Body of pancreas (tissue), 4 donors: ENCODE data around the gene PFDN1. TPM values are rescaled to one million over a fixed set of nuclear protein-coding genes. Genes with fewer than 3 reads are reported as not detected.

ENCODE experiments used
- ATAC-seq: fragments of 150-250 bp; one replicate; pipeline ENCODE4 v1.9.1; 2016
- DNase-seq, 4 donors: peaks; one replicate each; pipeline ENCODE4 v3.0.0-alpha.2; 2019
- H3K27ac ChIP-seq, 4 donors: fragments of 200-600 bp; sonication (generic); 1 replicate in 3 of 4; 2 replicates in 1 of 4; pipeline versions ENCODE4 v1.5.1 to v1.6.1; 2016 to 2019; ENCODE audit warnings: mild to moderate bottlenecking in 1 of 4, mixed read lengths in 1 of 4, moderate library complexity in 1 of 4
- H3K27me3 ChIP-seq, 2 donors: fragments of 200-600 bp; sonication (generic); one replicate each; pipeline ENCODE4 v1.6.0; 2016; ENCODE audit warnings: mild to moderate bottlenecking in 1 of 2
- H3K36me3 ChIP-seq, 2 donors: fragments of 200-600 bp; sonication (generic); replicated peaks in 1 of 2; 2 replicates each; pipeline ENCODE4 v1.5.1; 2016; ENCODE audit warnings: low read depth in 2 of 2; ENCODE audit not compliant: insufficient read depth in 1 of 2
- H3K4me1 ChIP-seq: fragments of 200-600 bp; sonication (generic); one replicate; pipeline ENCODE4 v1.6.0; 2016
- H3K4me3 ChIP-seq, 2 donors: fragments of 200-600 bp; sonication (generic); 1 replicate in 1 of 2; 2 replicates in 1 of 2; pipeline ENCODE4 v1.5.1; 2016 to 2019
- H3K9me3 ChIP-seq, 3 donors: fragments of 200-600 bp; sonication (generic); 1 replicate in 2 of 3; 2 replicates in 1 of 3; pipeline ENCODE4 v1.5.1; 2016
- CTCF ChIP-seq, 7 experiments: fragments of 450-650 bp in 4 of 7; fragments of 200-600 bp in 3 of 7; sonication (generic) in 3 of 7; IDR thresholded peaks; one replicate each; pipeline ENCODE4 v1.5.1; 2016 to 2019; ENCODE audit warnings: antibody characterized with exemption in 7 of 7
- POLR2A ChIP-seq, 3 donors: fragments of 450-650 bp; IDR thresholded peaks; one replicate each; pipeline ENCODE4 v1.6.1; 2016; ENCODE audit warnings: antibody characterized with exemption in 3 of 3, mild to moderate bottlenecking in 2 of 3
- WGBS, 2 donors: methylation state at CpG; one replicate each; pipeline ENCODE4 v1.1.5; 2017; 5-methylcytosine and 5-hydroxymethylcytosine counted together
- intact Hi-C: fragments of 100-400 bp; cut with DNase I; formaldehyde crosslinking; loops from one replicate; pipeline ENCODE4 v1.15.1; 2023
- total RNA-seq, 2 donors: library from RNA; depleted of rRNA; stranded (reverse); fragments of >200 nt; gene quantifications; one replicate each; pipeline ENCODE4 v1.1.0, GENCODE V29; 2016

Gene PFDN1
- total RNA-seq, 2 donors from 2014 or later, result 37.6 to 54.1 TPM

- no peaks in the 10 kb centered on the region for H3K9me3 ChIP-seq
- no peaks in the 10 kb centered on the region for H3K27me3 ChIP-seq
- TF ChIP-seq CTCF (IDR thresholded peaks at IDR 0.05), result no peak
- no peak for TF ChIP-seq POLR2A (IDR thresholded peaks at IDR 0.05)
- H3K4me1 ChIP-seq, result no peaks in the 10 kb centered on the region
- ATAC-seq (no peak), DNase-seq (no peak)
- no peak overlapping the region for H3K27ac ChIP-seq
- 87 to 98% methylated on average over 2 of the region's 2 CpGs for WGBS, 2 donors
- no peak overlapping the region for H3K4me3 ChIP-seq
- no peaks in the 10 kb centered on the region for H3K36me3 ChIP-seq
- intact Hi-C loops, result no loop called here
Observed at GRCh38 chr5:140338908-140339307, 36.0 kb upstream of the PFDN1 start.

- intact Hi-C loops, result no loop called here
- Histone ChIP-seq H3K4me1 (no peaks in the 10 kb centered on the region), H3K36me3 (no peaks in the 10 kb centered on the region), H3K9me3 (no peaks in the 10 kb centered on the region), H3K4me3 (no peak overlapping the region), H3K27me3 (no peaks in the 10 kb centered on the region), H3K27ac (no peak overlapping the region)
- WGBS, 2 donors, result 62 to 68% methylated on average over 3 of the region's 3 CpGs
- no peak for TF ChIP-seq POLR2A (IDR thresholded peaks at IDR 0.05)
- TF ChIP-seq CTCF (IDR thresholded peaks at IDR 0.05), result no peak
- ATAC-seq, result no peak
- DNase-seq, result no peak
Observed at GRCh38 chr5:140338336-140338735, 35.4 kb upstream of the PFDN1 start.

- no peak overlapping the region for H3K27ac ChIP-seq
- intact Hi-C loops, result no loop called here
Observed at GRCh38 chr5:140337880-140338279, 35.0 kb upstream of the PFDN1 start.

GRCh38 chr5:140336388-140336787 is 33.5 kb upstream of the PFDN1 start:
- H3K4me3 ChIP-seq, result no peak overlapping the region
- no peak for TF ChIP-seq CTCF (IDR thresholded peaks at IDR 0.05)
- no peak for TF ChIP-seq POLR2A (IDR thresholded peaks at IDR 0.05)
- DNase-seq (no peak), ATAC-seq (no peak)
- intact Hi-C loops, result no loop called here
- WGBS, 2 donors, result 66 to 69% methylated on average over 5 of the region's 5 CpGs
- H3K27ac ChIP-seq, result no peak overlapping the region
- H3K36me3 ChIP-seq, result no peaks in the 10 kb centered on the region
- H3K9me3 ChIP-seq, result no peaks in the 10 kb centered on the region
- peaks cover 10% of the 10 kb centered on the region for H3K4me1 ChIP-seq
- H3K27me3 ChIP-seq, result no peaks in the 10 kb centered on the region

More at GRCh38 chr5:140337880-140338279, 35.0 kb upstream of the PFDN1 start:
- WGBS, 2 donors, result 89 to 94% methylated on average over 1 of the region's 1 CpG
- Histone ChIP-seq H3K36me3 (no peaks in the 10 kb centered on the region), H3K4me3 (no peak overlapping the region), H3K4me1 (peaks cover 2% of the 10 kb centered on the region), H3K27me3 (no peaks in the 10 kb centered on the region), H3K9me3 (no peaks in the 10 kb centered on the region)
- no peak for DNase-seq
- TF ChIP-seq CTCF (IDR thresholded peaks at IDR 0.05) (no peak), POLR2A (IDR thresholded peaks at IDR 0.05) (no peak)
- no peak for ATAC-seq

- TF ChIP-seq CTCF (IDR thresholded peaks at IDR 0.05), result no peak
- no peak for TF ChIP-seq POLR2A (IDR thresholded peaks at IDR 0.05)
- WGBS, 2 donors, result 86 to 100% methylated on average over 1 of the region's 1 CpG
- intact Hi-C loops, result no loop called here
- no peaks in the 10 kb centered on the region for H3K27me3 ChIP-seq
- no peaks in the 10 kb centered on the region for H3K36me3 ChIP-seq
- ATAC-seq (no peak), DNase-seq (no peak)
- no peak overlapping the region for H3K4me3 ChIP-seq
- no peaks in the 10 kb centered on the region for H3K9me3 ChIP-seq
- H3K4me1 ChIP-seq, result peaks cover 10% of the 10 kb centered on the region
- H3K27ac ChIP-seq, result no peak overlapping the region
Observed at GRCh38 chr5:140331638-140332037, 28.7 kb upstream of the PFDN1 start.
